HCT116 (cell line): Measurements from ENCODE around the gene ACMSD. TPM values are rescaled to one million over a fixed set of nuclear protein-coding genes. Genes with fewer than 3 reads are reported as not detected.

ENCODE experiments used
- ATAC-seq: fragments of 200-7000 bp; cut with Tn5 transposase; 2 replicates; pipeline ENCODE4 v1.9.1; 2020; ENCODE audit warnings: mild to moderate bottlenecking, moderate library complexity
- BruUV-seq: library from RNA; stranded (reverse); fragments of 400-500 nt; replicated peaks from 2 replicates; lab custom pipeline; 2021; lab: Mats Ljungman, UMichigan
- CTCF ChIA-PET: fragments of 300-600 bp; sonication (Branson Sonifier 250); formaldehyde crosslinking; loops from one replicate; lab custom pipeline; 2021; ENCODE audit warnings: antibody characterized with exemption; lab: Charles Lee
- POLR2A ChIA-PET: fragments of 300-600, 350-600 bp; sonication (Branson Sonifier 250); formaldehyde crosslinking; loops from one replicate; lab custom pipeline; 2021; ENCODE audit warnings: antibody characterized with exemption; lab: Charles Lee
- RAD21 ChIA-PET, 2 experiments: fragments of 300-600 bp; sonication (Branson Sonifier 250); formaldehyde crosslinking; loops; one replicate each; lab custom pipeline; 2023; ENCODE audit warnings: low total read pairs in 2 of 2; ENCODE audit not compliant: uncharacterized antibody in 2 of 2, unreplicated experiment in 2 of 2, low non-redundant PET in 1 of 2; lab: Charles Lee
- DNase-seq: peaks from one replicate; pipeline ENCODE4 v3.0.0-alpha.2; 2010; ENCODE audit warnings: low read depth, low spot score
- H2AFZ ChIP-seq: fragments of 200-600 bp; shearing (Covaris generic), sonication (generic); 2 replicates; pipeline ENCODE4 v1.6.1; 2017; ENCODE audit warnings: low read depth, mixed run types, mixed read lengths, antibody characterized with exemption, low read length; ENCODE audit not compliant: poor library complexity, severe bottlenecking
- H3K27ac ChIP-seq: 2 replicates; pipeline ENCODE4 v1.5.1; 2012; ENCODE audit warnings: low read depth, low read length
- H3K27me3 ChIP-seq: fragments of 200-600 bp; sonication (generic); 2 replicates; pipeline ENCODE4 v1.6.1; 2016; ENCODE audit warnings: mixed run types, low read length, mixed read lengths; ENCODE audit not compliant: insufficient read depth
- H3K36me3 ChIP-seq, 2 experiments: fragments of 200-500 bp in 1 of 2; fragments of 200-600 bp in 1 of 2; sonication (Bioruptor generic) in 1 of 2; sonication (generic) in 1 of 2; 2 replicates each; pipeline versions ENCODE4 v1.5.1 to v1.6.1; 2014 to 2016; ENCODE audit warnings: low read length in 2 of 2, inconsistent platforms in 1 of 2, mixed read lengths in 1 of 2, mixed run types in 1 of 2; ENCODE audit not compliant: insufficient read depth in 2 of 2, control insufficient read depth in 1 of 2
- H3K4me1 ChIP-seq, 2 experiments: fragments of 200-600 bp in 1 of 2; sonication (generic) in 1 of 2; 2 replicates each; pipeline versions ENCODE4 v1.5.1 to v1.6.1; 2012 to 2017; ENCODE audit warnings: low read length in 2 of 2, inconsistent platforms in 1 of 2, mild to moderate bottlenecking in 1 of 2, mixed read lengths in 1 of 2, mixed run types in 1 of 2, moderate library complexity in 1 of 2; ENCODE audit not compliant: insufficient read depth in 2 of 2, control insufficient read depth in 1 of 2
- H3K4me2 ChIP-seq: fragments of 200-600 bp; sonication (generic); 2 replicates; pipeline ENCODE4 v1.6.1; 2017; ENCODE audit warnings: mixed run types, low read length, mixed read lengths
- H3K4me3 ChIP-seq, 2 experiments: fragments of 200-600 bp in 1 of 2; sonication (generic) in 1 of 2; replicated peaks in 1 of 2; 2 replicates each; pipeline ENCODE4 v1.5.1; 2011 to 2016; ENCODE audit warnings: low read length in 2 of 2, control low read depth in 1 of 2, low read depth in 1 of 2, mild to moderate bottlenecking in 1 of 2, mixed read lengths in 1 of 2, mixed run types in 1 of 2
- H3K79me2 ChIP-seq: fragments of 200-600 bp; sonication (generic); 2 replicates; pipeline ENCODE4 v1.6.1; 2017; ENCODE audit warnings: mild to moderate bottlenecking, mixed run types, low read length, moderate library complexity, mixed read lengths; ENCODE audit not compliant: insufficient read depth
- H3K9ac ChIP-seq: fragments of 200-600 bp; sonication (generic); 2 replicates; pipeline ENCODE4 v1.6.1; 2016; ENCODE audit warnings: low read length, mixed read lengths
- H3K9me2 ChIP-seq: fragments of 200-600 bp; sonication (generic), shearing (Covaris generic); 2 replicates; pipeline ENCODE4 v1.6.1; 2017; ENCODE audit warnings: mixed run types, mild to moderate bottlenecking, moderate library complexity; ENCODE audit not compliant: insufficient read depth
- H3K9me3 ChIP-seq, 2 experiments: fragments of 200-500 bp in 1 of 2; fragments of 200-600 bp in 1 of 2; sonication (Bioruptor generic) in 1 of 2; sonication (generic) in 1 of 2; 2 replicates each; pipeline ENCODE4 v1.6.1; 2014 to 2017; ENCODE audit warnings: low read length in 2 of 2, mixed read lengths in 2 of 2, inconsistent platforms in 1 of 2, low read depth in 1 of 2, mild to moderate bottlenecking in 1 of 2, mixed run types in 1 of 2, moderate library complexity in 1 of 2; ENCODE audit not compliant: control insufficient read depth in 1 of 2, insufficient read depth in 1 of 2
- H4K20me1 ChIP-seq: fragments of 200-600 bp; sonication (generic), shearing (Covaris generic); 2 replicates; pipeline ENCODE4 v1.6.1; 2017; ENCODE audit warnings: mixed run types, mild to moderate bottlenecking, moderate library complexity; ENCODE audit not compliant: insufficient read depth
- CBX3 ChIP-seq: IDR thresholded peaks from 2 replicates; pipeline ENCODE4 v1.6.1; 2012; ENCODE audit warnings: low read depth
- CEBPB ChIP-seq: IDR thresholded peaks from 2 replicates; pipeline ENCODE4 v1.6.1; 2012; ENCODE audit warnings: low read depth
- EGR1 ChIP-seq: IDR thresholded peaks from 2 replicates; pipeline ENCODE4 v1.6.1; 2012; ENCODE audit warnings: low read depth
- ELF1 ChIP-seq: IDR thresholded peaks from 2 replicates; pipeline ENCODE4 v1.6.1; 2012; ENCODE audit warnings: low read depth, borderline replicate concordance
- EZH2 ChIP-seq: fragments of 200-600 bp; sonication (generic); IDR thresholded peaks from 2 replicates; pipeline ENCODE4 v1.6.1; 2017; ENCODE audit warnings: antibody characterized with exemption, mixed run types
- EZH2phosphoT487 ChIP-seq: fragments of 200-600 bp; IDR thresholded peaks from 2 replicates; pipeline ENCODE4 v1.6.1; 2018; ENCODE audit warnings: antibody characterized with exemption, borderline replicate concordance
- JUND ChIP-seq: IDR thresholded peaks from 2 replicates; pipeline ENCODE4 v1.6.1; 2012
- POLR2A ChIP-seq: IDR thresholded peaks from 2 replicates; pipeline ENCODE4 v1.7.0; 2011; ENCODE audit warnings: borderline replicate concordance; ENCODE audit not compliant: insufficient read depth, insufficient read length; ENCODE audit errors: extremely low read depth
- POLR2AphosphoS5 ChIP-seq: IDR thresholded peaks from 2 replicates; pipeline ENCODE4 v1.6.1; 2011; ENCODE audit warnings: mild to moderate bottlenecking, low read depth, low read length, moderate library complexity
- SIN3A ChIP-seq: IDR thresholded peaks from 2 replicates; pipeline ENCODE4 v1.6.1; 2012; ENCODE audit warnings: low read depth
- SP1 ChIP-seq: IDR thresholded peaks from 2 replicates; pipeline ENCODE4 v1.6.1; 2012; ENCODE audit warnings: low read depth
- SRF ChIP-seq: IDR thresholded peaks from 2 replicates; pipeline ENCODE4 v1.6.1; 2012; ENCODE audit warnings: low read depth
- TCF7L2 ChIP-seq: IDR thresholded peaks from 2 replicates; pipeline ENCODE4 v1.7.0; 2011; ENCODE audit warnings: borderline replicate concordance, inconsistent platforms; ENCODE audit not compliant: insufficient read depth, insufficient read length; ENCODE audit errors: extremely low read depth
- ZFX ChIP-seq: fragments of 450-650 bp; IDR thresholded peaks from 2 replicates; pipeline ENCODE4 v1.6.1; 2017
- ZNF274 ChIP-seq: fragments of 200-500 bp; sonication (Bioruptor generic); IDR thresholded peaks from 2 replicates; pipeline ENCODE4 v1.6.1; 2014; ENCODE audit warnings: mild to moderate bottlenecking, low read depth, low read length, inconsistent platforms
- intact Hi-C: fragments of 100-400 bp; cut with micrococcal nuclease; formaldehyde crosslinking; loops from 2 replicates; pipeline ENCODE4 v1.10.0; 2022
- total RNA-seq: library from RNA; stranded (reverse); gene quantifications from one replicate; pipeline ENCODE4 v1.2.1, GENCODE V29; 2021; ENCODE audit not compliant: unreplicated experiment
- TF ChIP-seq, protein P1 (sequence below): IDR thresholded peaks from 2 replicates; pipeline ENCODE4 v1.6.1; 2011; ENCODE audit warnings: mild to moderate bottlenecking, low read length, moderate library complexity; ENCODE audit not compliant: insufficient replicate concordance; ENCODE audit errors: extremely low read depth
- TF ChIP-seq, protein P2 (sequence below): IDR thresholded peaks from 2 replicates; pipeline ENCODE4 v1.6.1; 2012

Gene ACMSD
- total RNA-seq, 1 experiment from 2014 or later = not detected

DNA sequence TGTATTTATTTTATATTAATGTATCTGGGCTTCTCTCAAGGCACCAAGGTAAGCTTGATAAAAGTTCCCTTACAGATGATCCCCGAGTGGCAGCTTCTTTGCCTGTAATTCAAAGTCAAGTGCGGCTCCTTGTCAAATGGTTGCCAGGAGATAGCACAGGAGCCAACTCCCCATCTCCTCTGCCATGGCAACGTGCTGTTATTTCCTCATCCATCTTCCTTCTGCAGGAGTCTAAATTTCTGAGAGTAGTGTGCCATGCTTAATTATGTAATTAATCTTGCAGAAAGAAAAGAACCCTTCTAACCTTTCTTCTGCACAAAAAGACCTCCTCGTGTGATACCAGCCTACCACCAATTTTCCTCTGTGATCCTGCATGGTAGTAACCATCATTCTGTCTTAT is 46.2 kb upstream of the ACMSD start:
- CTCF ChIA-PET = no interaction called here
- no peak for ATAC-seq

DNA sequence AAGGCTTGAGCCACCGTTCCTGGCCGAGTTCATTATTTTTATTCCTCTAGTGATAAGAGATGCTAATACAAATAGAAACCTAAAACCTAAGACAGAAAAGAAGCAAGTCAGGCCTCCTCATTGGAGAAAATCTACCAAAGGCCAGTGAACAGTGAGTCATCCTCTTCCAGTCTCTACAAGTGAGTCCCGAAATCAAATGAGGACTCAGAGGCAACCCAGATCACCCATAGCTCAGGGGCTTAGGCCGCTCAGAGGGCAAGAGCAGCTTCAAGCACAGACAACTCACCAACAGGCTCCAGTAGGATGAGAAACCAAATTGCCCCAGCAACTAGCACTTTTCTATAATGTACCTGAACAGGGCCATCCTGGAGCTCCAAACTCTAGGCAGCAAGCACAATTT is 42.7 kb upstream of the ACMSD start:
- intact Hi-C loops = no loop called here
- no peaks in the 10 kb centered on the region for H3K9me2 ChIP-seq
- no peaks in the 10 kb centered on the region for H3K27me3 ChIP-seq
- no peak overlapping the region for H3K4me2 ChIP-seq
- ChIA-PET RAD21 (no interaction called here), CTCF (no interaction called here), POLR2A (no interaction called here)
- no peaks in the 10 kb centered on the region for H3K9me3 ChIP-seq
- no peaks in the 10 kb centered on the region for H4K20me1 ChIP-seq
- H3K4me1 ChIP-seq = no peaks in the 10 kb centered on the region
- ATAC-seq = no peak
- no peak overlapping the region for H3K27ac ChIP-seq
- no peaks in the 10 kb centered on the region for H3K79me2 ChIP-seq
- no peak overlapping the region for H3K9ac ChIP-seq
- no peak overlapping the region for H3K4me3 ChIP-seq
- H3K36me3 ChIP-seq = no peaks in the 10 kb centered on the region
- no TSS peak for BruUV-seq
- no peak for DNase-seq
- no peak overlapping the region for H2AFZ ChIP-seq
- no peak for TF ChIP-seq SIN3A
- TF ChIP-seq EGR1 = no peak
- no peak for TF ChIP-seq POLR2A
- TF ChIP-seq, protein P1, sequence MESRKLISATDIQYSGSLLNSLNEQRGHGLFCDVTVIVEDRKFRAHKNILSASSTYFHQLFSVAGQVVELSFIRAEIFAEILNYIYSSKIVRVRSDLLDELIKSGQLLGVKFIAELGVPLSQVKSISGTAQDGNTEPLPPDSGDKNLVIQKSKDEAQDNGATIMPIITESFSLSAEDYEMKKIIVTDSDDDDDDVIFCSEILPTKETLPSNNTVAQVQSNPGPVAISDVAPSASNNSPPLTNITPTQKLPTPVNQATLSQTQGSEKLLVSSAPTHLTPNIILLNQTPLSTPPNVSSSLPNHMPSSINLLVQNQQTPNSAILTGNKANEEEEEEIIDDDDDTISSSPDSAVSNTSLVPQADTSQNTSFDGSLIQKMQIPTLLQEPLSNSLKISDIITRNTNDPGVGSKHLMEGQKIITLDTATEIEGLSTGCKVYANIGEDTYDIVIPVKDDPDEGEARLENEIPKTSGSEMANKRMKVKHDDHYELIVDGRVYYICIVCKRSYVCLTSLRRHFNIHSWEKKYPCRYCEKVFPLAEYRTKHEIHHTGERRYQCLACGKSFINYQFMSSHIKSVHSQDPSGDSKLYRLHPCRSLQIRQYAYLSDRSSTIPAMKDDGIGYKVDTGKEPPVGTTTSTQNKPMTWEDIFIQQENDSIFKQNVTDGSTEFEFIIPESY = no peak
- TF ChIP-seq CEBPB = no peak
- no peak for TF ChIP-seq ELF1
- TF ChIP-seq SP1 = no peak
- TF ChIP-seq JUND = no peak
- TF ChIP-seq ZNF274 = no peak
- no peak for TF ChIP-seq ZFX
- no peak for TF ChIP-seq EZH2
- TF ChIP-seq SRF = no peak
- no peak for TF ChIP-seq EZH2phosphoT487
- TF ChIP-seq, protein P2, sequence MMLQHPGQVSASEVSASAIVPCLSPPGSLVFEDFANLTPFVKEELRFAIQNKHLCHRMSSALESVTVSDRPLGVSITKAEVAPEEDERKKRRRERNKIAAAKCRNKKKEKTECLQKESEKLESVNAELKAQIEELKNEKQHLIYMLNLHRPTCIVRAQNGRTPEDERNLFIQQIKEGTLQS = no peak
- TF ChIP-seq TCF7L2 = no peak

More for the DNA sequence above, 46.2 kb upstream of the ACMSD start:
- H3K79me2 ChIP-seq = no peaks in the 10 kb centered on the region
- intact Hi-C loops = no loop called here
- H3K9me2 ChIP-seq = no peaks in the 10 kb centered on the region
- H3K9me3 ChIP-seq = no peaks in the 10 kb centered on the region
- no peak overlapping the region for H2AFZ ChIP-seq
- no peaks in the 10 kb centered on the region for H3K27me3 ChIP-seq
- ChIA-PET RAD21 (no interaction called here), POLR2A (no interaction called here)
- no peak overlapping the region for H3K9ac ChIP-seq
- no TSS peak for BruUV-seq
- H4K20me1 ChIP-seq = no peaks in the 10 kb centered on the region
- H3K27ac ChIP-seq = no peak overlapping the region
- H3K4me2 ChIP-seq = no peak overlapping the region
- no peak for DNase-seq
- no peak overlapping the region for H3K4me3 ChIP-seq
- TF ChIP-seq, protein P2 = no peak
- no peak for TF ChIP-seq SP1
- no peak for TF ChIP-seq POLR2AphosphoS5
- TF ChIP-seq CBX3 = no peak
- TF ChIP-seq, protein P1 = no peak
- no peak for TF ChIP-seq CEBPB
- H3K4me1 ChIP-seq = no peaks in the 10 kb centered on the region
- no peaks in the 10 kb centered on the region for H3K36me3 ChIP-seq
